NCI-H146 (cell line): ENCODE measurements around the gene CNTNAP2.
A peak's percentile ranks its signal among the peaks of the same experiment; 100 is the strongest.

Experiments used
- DNase-seq: peaks from one replicate; lab custom pipeline; 2025; lab: John Stamatoyannopoulos, UW

Gene CNTNAP2

DNA sequence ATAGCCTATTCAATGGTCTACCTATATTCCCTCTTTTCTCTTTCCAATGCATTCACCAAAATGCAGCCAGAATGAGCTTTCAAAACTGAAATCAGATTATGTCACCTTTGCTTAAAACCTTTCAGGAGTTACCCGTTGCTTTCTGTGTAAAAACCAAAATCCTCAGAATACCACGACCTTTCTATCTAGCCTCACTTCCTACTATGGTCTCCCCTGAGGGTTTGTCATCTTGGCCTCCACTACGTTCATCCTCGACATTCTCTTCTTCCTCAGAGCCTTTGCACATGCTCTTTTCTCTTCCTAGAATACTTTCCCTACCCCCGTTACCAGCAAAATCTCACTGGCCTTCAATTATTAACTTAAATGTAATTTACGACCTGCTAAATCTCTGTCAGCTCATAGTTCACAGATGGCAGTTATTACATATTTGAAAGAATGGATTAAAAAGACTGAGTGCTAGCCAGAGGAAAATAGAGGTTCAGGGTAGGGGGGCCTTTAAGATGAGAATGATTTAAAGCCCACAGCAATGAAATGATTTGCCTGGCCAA is 2093.1 kb downstream of the CNTNAP2 start:
- DNase-seq = no peak

DNA sequence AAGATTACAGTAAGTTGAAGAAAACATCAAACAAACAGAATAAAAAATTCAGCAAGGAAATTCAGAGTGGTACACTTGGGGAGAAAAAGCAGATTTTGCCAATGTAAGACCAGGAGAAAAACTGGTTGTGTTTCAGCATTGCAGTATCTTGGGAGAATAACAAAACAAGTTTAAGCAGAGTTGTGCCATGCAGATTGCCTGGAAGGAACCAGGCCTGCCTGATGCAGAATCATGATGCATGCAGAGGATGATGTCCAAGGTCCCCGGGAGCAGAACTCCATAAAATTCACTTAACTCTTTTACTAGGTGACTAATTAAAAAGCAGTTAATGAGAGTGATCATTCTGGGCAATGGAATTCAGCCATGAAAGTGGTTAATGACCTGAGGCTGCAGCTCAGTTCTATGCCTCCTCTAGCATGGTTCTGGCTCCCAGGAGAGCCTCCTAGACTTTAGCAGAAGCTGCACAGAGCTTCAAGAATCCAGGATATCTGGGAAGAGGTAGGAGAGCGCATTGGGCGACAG is 2094.3 kb downstream of the CNTNAP2 start:
- no peak for DNase-seq

DNA sequence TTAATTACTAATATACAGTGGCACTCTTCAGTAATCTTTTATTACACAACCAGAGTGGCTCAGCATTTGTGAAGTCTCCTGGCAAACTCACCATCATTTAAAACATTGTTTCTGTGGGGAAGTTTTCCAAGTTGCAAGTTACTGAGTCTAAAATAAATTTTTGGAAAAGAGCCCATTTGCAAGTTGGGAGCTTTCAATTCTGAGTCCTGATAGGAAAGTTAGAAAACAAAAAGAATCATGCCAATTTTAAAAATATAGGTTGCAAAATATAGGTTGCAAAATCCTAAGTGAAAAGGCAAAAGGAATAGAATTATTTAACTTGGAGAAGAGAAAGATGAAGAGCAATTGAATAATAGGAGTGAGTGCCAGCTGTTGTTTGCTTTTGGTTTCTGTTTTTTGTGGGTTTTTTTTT is 2095.1 kb downstream of the CNTNAP2 start:
- DNase-seq = no peak

DNA sequence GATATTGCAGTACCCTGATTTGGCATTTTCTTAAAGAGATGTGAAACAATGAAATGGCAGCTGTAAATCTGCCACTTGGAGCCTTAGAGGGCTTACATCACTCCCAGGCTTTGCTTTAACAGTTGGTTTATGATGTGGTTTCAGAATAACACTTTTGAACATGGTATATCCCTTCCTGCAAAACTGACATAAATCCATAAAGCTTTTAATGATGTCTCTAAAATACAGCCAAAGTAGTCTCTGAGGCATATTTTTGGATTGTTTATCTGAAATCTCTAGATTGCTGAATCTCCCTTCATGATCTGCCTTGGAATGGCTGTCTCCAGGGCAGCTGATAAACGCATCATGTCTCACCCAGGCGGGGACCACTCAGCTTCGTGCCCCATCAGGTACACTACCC is 2096.1 kb downstream of the CNTNAP2 start:
- no peak for DNase-seq

DNA sequence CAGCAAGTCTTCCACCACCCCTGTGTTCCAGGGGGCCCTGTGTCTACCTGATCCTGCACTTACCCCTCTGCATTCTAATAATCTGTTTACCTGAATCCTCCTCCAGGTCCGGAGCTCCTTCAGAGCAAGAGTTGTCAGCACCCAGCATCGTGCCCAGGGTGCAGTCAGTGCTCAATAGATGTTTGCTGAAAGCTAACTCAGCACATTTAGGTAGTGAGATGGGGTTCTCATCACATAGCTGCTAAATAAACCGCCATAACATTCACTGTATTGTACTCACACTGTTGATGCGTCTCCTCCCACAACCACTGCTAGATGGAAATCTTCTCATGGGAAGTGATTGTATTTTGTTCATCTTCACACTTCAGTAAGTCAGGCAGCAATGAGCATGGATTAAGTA is 2097.5 kb downstream of the CNTNAP2 start:
- DNase-seq = no peak

DNA sequence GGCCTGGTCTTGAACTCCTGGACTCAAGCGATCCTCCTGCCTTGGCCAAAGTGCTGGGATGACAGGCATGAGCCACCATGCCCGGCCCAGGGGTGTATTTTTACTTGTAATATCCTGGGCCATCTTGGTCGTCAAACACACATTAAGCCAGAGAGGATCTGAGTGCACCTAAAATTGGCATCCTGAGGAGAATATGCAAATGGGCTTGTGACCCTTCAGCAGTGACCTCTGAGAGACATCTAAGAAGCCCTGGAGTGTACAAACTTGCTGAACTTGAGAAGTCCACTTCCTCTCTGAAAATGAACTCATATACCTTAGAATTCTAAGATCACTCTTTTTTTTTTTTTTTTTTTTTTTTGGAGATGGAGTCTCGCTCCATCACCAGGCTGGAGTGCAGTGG is 2102.0 kb downstream of the CNTNAP2 start:
- no peak for DNase-seq

DNA sequence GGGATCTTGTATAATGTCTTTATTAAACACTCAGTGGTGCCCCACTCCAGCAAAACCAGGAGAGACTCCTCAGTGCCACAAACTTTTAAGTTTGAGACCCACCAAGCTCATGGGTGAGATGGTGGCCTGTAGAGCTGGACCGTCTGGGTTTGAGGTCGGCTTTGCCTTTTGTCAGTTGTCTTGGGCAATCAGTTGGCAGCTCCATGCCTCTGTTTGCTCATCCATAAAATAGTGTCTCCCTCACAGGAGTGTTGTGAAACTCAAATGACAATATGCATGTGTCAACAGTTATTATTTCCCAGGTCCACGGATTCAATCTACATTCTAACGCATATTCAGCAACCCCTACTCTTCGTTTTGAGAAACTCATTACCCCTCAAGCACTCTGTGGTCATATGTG is 2106.1 kb downstream of the CNTNAP2 start:
- no peak for DNase-seq

DNA sequence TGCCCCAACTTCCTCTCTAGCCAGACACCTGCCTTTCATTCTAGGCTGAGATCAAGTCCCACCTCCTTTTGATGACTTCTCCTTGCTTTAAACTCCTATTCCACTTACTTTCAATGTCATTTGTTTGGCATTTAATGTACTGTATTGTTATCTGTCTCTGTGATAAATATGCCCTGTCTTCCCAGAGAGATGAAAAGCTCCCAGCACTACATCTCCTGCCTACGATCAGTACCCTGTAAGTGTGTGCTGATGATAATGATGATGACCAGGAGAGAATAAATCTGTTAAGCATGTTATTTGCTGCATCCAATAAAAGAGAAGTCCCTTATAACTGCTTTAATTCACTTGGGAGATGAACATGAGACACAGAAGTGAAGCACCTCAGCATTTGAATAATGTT is 2106.6 kb downstream of the CNTNAP2 start:
- DNase-seq = no peak

DNA sequence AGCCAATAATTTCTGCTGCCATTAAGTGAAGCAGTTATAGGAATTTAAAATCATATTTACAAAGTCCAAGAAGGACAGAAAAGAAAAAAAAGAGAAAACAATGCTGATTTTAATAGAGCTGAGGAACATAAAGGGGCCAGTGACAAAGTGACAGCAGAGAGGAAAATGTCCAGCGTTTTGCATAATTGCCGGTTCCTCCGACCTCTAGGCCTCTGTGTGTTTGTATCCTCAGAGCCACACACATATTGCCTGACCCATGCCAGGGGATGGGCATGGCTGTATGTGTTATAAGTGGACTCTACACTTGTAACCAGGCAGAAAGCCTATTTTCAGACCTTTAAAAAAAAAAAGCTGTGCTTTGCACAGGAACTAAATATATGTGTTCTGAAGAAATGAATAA is 2107.1 kb downstream of the CNTNAP2 start:
- no peak for DNase-seq

DNA sequence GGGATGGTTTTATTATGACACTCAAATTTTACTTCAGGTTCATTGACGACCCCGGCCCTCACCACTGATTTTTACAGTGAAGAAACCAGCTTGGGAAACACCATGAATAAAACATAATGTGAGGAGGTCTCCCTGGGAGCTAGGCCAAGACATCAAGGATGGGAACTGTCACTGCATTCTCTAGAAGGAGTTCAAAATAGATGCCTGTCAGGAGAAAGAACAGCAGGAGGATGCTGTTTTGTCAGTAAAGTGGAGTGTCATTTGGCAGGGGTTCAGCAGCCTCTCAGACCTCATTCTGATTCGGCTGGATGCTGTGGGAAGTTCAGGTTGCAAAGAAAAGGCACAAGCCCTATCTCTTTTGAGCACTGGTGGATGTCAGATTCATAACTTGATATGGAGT is 2113.7 kb downstream of the CNTNAP2 start:
- no peak for DNase-seq

DNA sequence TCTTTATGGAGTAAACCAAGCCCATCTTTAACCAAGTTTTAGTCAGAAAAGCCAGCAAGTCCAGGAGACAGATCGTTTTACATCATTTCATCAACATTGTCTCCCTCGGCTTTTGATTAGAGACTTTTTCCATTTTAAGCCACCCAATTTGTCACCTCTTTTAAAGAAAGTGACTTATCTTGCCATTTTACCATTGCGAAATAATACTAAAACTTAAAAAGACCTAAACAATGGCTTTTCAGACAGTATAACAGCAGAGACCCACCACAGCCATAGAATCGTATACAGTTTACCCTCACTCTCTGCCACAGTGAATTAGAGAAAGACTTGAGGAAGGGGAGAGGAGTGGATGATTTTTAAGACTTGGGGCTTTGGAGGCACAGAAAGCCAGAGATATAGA is 2114.3 kb downstream of the CNTNAP2 start:
- no peak for DNase-seq

DNA sequence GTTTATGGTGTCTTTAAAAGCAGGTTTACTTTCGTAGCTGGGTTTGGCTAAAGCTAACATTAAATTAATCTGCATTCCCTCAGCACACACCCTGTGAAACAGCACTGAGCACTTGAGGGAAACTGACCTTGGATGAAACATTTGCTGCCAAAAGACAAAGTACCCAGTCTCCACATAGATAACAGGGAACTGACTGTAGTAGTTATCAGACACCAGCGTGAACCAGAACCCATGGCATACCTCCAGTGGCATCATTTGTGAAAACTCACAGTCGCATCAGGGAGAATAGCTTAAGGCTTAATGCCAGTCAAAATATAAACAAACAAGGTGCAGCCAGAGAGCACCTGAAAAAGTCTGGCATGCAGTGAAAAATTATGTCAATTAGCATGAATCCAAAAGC is 2116.2 kb downstream of the CNTNAP2 start:
- DNase-seq = no peak

DNA sequence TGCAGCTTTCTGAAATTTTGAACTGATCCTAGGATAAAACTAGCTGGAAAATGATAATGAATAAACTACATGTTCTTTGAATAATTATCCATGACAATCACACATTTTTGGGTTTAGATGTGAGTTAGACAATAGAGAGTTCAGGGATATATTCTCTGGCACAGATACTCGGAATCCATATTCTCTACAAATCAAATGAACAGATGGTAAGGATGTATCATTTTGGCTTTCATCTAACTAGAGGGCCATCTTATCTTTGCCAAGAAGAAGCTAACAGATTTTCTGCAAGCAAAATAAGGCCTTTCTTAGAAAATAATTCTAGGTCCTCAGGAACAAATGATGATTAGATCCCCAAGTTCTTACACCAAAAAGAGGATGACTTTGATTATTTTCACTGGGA is 2118.1 kb downstream of the CNTNAP2 start:
- DNase-seq = no peak

DNA sequence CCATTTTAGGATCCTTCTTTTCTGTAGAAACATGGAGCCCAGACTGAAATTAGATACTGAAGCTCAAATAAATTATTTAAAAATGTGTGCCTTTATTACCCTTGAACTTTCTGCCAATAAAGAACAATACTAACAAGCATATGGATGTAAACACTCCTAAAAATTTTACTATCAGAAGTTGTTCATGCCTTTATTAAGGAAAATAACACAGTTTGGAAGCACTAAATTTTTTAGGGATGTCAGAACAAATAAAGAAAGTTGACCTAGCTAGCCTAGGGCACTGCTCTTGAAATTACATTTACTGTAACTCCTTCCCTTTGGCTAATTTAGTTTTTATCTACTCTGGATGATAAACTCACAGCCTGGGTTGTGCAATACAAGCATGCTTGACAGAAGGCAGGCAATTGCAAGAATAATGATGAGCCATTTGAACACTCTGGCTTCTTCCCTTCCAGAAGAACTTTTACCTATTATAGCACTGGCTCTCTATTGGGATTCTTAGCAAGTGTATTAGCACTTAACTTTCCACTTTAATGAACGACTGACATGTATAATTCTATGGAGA is 2122.2 kb downstream of the CNTNAP2 start:
- no peak for DNase-seq

DNA sequence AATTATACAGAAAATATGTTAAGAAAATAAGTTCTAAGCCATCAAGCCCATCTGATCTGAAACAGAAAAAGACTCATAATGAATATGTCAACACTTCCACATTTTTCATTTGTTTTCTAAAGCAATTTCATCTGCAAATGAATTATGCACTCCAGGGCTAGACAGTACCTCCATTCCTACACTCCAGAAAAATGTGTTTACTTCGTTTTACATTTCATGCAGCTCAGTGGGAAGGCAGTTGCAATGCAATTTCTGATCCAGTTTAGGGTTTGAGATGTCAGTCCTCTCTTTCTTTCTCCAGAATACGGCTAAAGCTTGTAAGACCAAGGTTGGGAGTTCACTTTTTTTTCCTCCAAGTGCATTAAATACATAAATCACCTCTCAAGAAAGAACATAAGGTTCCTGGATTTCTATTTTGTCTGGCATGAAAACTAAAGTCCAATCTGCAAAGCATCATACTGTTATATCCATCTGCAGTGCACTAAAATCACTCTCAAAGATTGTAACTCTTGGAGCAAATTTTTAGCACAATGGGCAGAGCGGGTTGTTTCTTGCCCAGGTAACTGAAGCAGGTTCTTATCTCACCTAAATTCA is 2125.2 kb downstream of the CNTNAP2 start:
- DNase-seq = no peak

DNA sequence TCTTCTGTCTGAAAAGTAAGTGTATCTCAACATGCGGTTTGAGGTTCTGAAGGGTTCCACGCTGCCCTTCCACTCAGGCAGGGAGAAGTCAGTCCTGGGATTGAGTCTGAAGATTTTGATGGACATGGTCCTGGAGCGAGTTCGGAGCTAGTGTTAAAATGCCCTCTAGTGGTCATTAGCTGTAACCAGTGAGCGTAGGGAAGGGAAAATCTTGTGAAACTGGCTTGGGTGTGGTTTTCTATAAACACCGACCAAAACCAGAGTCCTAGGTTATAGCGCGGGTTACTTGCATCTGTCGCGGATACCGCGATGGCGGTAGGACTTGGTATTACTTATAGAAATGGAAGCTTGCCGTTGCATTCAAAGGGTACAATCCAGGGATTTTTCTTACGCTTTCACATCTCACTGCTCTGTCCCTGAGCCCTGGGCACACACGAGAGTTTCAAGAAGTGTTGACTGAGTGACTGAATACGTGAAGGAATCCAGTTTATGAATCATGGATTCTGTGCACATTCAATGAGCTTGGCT is 2125.8 kb downstream of the CNTNAP2 start:
- peak; percentile 70 for DNase-seq

DNA sequence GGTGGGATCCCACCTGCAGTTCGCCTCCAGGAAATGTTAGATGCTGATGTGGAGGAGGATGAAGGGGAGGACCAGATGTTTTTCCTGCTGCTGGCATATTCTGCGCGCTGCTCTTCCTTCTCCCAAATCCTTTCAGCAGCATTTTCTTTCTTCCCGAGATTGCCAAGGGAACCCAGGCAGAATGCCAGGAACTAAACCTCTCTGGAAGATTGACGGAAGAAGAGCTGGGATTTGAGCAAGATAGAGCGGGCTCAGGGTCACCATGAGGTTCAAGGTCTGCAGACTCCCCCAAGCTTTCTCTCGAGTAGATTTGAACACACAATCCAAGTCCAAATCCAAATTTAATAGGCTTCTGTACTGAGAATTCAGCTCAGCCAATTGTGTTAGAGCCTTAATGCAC is 2128.8 kb downstream of the CNTNAP2 start:
- DNase-seq = no peak

DNA sequence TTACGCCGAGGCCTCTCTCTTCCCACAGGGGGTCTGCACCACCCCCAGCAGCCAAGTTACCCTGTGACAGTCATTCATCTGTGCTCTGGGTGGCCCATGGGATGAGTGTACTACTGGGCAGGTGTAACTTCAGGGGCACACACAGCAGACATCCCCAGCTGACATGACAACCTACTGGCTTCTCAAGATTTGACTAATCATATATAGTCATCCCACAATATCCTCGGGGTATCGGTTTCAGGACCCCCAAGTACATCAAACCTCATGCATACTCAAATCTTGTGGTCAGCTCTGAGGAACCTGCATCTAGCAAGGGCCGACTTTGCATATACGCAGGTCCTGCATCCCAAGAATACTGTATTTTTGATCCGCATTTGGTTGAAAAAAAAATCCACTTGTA is 2137.0 kb downstream of the CNTNAP2 start:
- no peak for DNase-seq

DNA sequence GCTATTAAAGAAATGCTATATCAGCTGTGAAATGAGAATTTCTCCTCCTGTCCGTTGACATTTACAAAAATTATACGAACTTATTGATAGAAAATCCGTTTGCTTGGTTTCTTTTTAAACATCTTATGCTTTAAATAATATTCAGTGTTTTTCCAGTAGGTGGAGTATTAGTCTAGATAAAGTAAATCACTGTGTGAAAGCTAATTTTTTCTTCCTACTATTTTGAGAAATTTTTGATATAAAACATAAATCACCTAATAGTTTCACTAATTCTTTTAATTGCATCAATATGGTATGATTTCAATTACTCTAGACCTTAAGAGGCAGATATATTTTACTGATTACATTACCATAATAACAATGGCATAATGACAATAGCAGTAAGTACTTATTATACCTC is 2138.7 kb downstream of the CNTNAP2 start:
- DNase-seq = no peak

DNA sequence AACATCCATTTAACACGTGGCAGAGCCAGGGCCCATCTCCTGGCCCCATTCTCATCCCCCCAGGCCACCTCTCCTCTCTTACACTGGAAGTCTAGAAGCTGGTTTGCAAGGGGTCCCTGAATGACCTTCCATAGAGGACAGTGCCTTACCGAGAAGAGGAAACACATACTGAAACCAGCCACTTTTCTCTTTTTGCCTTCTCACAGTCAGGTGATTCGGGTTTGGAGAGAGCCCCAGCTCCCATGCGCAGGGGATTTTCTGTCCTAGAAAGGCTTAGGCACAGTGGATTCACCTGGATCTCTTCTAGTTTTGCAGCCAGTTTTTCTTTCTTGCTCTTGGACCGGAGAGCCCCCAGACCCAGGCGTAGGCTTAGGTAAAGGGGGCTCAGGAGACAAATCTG is 2139.8 kb downstream of the CNTNAP2 start:
- no peak for DNase-seq

DNA sequence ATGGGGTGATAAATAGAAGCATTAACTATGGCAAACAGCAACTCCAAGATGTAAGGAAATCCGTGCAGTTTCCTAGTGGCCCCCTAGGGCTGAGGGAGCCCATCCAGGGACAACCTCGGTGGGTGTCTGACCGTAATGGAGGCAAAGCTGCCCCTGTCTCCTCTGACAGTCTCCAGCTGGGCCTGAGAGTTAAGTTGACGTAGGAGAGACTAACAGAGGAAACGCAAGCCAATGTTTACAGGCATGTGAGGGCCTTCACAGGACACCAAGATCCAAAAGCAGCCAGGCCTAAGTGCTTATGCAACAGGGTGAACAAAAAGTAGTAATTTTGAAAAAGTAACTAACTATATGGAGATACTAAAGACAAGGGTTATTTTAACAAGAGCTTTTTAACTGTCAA is 2144.0 kb downstream of the CNTNAP2 start:
- DNase-seq = no peak

DNA sequence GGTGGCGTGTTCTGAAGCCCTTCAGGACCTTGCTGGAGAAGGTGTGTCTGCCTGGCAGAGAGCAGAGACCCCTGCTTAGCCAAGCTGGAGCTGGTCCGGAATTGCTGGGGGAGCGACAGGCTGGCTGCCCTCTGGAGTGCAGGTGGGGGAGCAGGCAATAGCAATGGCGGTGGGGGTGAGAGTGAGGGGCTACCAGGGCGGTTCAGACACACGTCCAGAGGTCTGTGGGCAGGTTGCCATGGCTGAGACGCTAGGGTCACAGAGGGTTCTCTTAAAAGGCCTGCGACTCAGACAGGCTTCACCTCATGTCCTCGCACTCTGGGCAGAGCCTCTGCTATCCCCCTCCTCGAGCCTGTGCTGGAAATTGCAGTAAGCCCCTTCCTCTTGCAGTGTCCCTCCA is 2144.9 kb downstream of the CNTNAP2 start:
- no peak for DNase-seq

DNA sequence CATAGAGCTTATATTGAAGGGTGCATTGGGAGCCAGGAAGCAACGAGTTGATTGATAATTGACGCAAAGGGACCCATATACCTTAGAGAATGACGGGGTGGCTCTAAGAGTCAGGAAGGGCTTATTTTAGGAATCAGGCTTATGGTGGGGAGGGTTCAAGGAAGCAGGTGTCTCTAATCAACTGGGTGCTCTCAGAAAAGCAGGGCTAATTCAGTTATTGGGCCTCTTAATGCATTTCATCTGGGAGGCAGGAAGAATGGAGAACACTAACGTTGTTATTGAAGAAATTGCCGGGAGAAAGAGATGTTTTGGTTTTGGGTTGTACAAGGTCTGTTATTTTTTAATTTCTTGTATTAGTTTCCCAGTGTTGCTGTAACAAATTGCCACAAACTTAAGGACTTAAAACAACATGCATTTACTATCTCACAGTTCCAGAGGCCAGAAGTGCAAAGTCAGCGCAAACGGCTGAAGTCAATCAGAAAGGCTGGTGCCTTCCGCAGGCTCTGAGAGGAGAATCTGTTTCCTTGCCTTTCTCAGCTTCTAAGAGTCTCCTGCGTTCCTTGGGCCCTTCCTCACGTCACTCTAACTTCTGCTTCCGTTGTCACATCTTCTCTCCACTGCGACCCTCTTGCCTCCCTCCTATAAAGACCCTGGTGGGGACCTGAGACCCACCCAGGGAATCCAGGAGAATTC is 2145.5 kb downstream of the CNTNAP2 start:
- no peak for DNase-seq
